Femur (tissue), 1 donor: Measurements from ENCODE around the gene RHOBTB1.

Experiments
- DNase-seq: peaks from one replicate; pipeline ENCODE4 v3.0.0-alpha.2; 2017

RHOBTB1 gene

DNA sequence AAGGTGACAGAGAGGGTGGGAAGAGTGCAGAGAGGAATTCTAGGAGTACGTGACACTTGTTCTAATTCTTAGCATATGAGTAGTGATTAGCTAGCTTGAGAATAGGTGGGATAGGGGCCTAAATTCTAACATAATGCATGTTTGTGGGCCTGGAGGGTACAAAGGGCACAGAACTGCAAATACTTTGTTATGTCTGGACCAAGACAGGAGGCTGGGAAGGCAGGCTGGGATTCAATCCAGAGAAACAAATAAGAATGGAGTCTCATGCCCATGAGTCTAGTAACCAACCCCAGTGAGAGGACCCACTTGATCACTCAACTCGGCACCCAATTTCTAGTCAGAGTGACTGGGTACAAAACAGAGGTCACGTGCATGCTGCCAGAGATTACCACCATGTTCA, 40.9 kb downstream of the RHOBTB1 start:
- no peak for DNase-seq

DNA sequence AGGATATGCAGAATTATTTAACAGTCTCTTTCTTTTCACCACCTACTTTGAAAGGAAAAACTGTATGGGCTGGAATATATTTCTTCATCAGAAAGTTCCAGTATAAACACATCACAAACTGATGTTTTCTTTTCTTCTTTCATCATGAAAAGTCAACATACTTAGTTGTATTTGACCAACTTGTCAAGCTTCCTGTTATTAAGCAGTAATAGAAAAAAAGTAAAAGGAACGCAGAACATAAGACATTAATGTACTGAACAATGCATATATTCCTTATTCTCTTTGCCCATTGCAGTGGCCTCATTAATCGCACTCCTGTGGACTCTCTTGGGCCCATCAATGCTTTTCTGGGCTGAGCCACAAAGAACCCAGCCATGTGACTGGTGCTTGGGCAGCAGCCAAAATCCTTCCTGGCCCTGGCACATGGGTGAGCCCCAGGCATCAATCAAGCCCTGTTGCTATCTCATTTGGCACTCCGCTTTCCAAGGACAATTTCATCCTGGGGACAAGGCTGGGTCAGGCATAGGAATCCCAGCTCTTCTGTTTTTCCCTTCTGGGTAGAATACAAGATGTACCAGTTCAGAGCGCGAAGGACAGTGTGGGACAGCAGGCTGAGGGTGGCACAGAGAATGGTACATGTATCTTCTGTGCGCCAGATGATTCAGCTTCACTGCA, 42.3 kb downstream of the RHOBTB1 start:
- no peak for DNase-seq

DNA sequence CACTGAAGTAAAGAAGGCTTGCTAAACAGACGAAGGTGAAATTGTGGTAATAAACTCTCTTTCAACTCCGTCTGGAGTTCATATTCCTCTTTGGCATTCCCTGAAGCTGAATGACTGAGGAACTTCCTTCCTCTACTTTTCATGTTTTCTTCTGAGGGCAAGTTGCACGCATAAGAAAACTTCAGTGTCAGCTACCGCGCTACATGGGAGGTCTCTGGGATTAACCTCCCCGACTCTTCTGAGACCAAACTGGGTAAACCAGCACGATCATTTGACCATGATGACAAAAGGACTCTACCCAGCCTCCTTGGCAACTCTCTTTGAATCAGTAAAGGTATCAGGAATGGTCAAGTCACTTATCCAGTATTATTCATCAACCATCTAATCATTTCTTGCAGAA, 44.7 kb downstream of the RHOBTB1 start:
- DNase-seq: no peak

DNA sequence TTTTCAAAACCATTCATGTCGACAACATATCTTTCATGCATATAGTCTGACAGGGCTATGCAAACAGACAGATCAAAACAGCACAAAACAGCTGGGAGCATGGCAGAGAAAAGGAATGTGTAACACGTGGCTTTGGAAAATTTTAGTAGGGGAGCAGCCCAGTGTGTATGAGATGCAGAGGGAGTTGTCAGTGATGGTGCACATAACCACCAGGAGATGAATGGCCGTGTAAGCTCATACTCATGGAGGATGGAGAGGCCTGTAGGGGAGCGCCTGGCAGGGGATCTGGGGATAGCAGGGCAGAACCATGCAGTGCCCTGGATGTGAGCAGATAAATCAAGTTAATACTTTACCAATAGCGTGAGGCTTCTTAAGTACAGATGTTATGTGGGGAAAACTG, 45.7 kb downstream of the RHOBTB1 start:
- DNase-seq: no peak

DNA sequence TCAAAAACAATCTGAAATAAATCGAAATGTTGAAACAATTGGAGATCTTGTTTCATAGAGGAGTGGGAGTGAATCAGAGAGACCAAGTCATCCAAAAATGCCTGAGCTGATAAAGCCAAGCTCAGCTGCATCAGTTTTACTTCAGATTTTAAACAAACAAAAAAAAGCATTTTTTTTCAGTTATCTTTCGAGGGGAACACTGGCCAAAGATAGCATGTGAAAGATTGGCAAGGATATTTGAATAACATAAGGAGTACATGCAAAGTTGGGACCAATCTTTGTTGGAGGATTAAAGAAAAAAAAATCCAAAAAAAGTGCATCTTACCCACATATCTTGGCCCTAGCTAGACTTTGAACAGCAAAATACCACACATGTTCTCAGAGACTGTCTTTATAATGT, 47.2 kb downstream of the RHOBTB1 start:
- DNase-seq: no peak

DNA sequence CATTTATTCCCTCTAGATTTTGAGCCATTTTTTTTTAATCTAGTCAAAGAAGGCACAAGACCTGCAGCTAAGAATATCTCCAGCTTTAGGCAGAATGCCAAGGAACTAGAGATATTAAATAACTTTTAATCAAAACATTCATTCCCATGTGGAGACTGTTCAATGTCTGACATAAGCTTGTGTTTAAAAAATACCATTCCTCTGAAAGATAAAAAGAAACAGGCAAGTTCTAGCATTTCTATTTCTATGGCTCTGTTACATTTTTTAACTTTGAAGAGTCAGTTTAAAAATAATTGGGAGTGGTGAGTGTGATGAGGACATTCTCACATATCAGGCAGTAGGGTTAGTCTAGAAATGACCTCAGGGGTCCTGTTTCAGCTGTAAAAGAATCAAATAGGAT, 48.0 kb downstream of the RHOBTB1 start:
- DNase-seq: no peak

DNA sequence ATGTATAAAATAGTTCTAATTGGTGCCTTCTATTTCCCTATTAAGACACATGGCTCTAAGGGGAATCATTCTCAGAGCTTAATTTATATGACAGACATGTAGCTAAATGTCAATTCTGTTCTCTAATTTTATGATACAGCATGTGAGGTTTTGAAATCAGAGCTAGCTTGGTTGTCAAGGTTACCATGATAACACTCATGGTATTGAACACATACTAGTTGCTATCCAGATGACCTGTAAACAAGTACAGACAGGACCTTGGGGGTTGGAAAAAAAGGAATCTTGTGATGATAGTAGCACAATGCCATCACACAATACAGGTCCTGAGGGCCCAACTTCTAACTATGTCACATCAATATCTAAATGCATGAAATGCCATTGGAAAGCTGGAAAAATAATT, 49.2 kb downstream of the RHOBTB1 start:
- no peak for DNase-seq

DNA sequence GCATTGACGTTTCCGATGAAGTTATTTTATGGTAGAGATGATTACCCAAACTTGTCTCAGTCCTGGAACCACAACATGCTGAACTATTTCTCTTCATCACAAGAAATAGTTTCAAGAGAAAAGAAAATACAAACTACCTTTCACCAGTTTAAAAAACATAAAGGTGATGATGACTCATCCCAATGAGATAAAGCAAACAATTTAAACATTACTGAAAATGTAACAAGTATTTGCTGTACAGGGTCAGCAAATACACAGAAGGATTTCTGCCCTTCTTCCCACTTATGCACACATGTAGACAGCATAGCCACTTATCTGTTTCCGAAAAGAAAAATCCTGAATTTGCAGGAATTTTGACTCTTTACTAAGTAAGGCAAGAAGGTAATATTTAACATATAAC, 50.8 kb downstream of the RHOBTB1 start:
- no peak for DNase-seq

DNA sequence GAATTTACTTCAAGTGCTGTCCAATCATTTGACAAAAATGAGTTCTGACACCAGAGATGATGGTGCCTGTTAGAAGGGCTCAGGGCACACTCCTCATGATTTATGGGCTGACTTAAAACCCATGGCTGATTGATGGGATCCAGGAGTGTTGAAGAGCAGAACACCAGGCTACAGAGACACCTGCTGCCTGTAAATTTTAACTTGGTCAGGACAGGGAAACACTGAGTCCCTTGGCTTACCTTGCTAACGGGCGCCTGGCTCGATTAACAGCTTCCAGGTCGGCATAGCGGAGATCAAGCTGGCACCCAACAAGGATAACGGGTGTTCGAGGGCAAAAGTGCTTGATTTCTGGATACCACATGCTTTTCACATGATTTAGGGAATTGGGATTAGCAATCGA, 51.4 kb downstream of the RHOBTB1 start:
- no peak for DNase-seq

DNA sequence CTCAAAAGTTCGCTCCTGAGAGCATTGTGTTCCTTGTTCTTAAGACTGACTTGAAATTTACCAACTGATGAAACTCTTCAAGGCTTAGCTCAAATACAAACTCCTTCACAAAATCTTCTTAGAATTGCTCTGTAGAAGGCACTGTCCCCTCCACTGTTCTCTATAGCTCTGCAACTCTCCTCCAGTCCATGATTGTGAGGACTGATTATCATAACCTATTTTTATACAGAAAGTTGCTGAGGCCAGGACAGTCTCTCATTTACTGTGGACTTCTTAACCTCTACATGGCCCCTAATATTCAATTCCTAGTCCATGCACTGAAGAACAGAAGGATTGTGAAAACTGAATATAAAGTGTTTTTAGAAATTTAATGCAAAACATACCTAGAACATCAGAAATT, 53.2 kb downstream of the RHOBTB1 start:
- no peak for DNase-seq

DNA sequence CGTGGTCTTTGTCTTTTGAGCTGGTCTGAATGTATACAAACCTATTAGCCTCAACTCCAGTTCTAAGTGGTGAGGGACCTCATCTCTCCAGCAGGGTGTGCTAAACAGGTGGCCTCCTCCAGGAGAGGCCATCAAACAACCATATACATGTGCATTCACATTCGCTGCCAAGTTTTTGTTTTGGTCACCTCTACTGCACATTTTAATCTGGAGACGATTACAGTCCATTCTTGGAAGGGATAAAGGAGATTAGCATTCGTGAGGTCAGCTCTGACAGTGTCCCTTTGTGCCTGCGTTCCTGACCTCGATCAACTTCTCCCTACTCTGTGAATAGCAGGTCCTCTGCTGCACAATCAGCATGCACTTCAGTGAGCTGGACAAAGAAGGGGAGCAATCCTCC, 60.8 kb downstream of the RHOBTB1 start:
- DNase-seq: no peak

DNA sequence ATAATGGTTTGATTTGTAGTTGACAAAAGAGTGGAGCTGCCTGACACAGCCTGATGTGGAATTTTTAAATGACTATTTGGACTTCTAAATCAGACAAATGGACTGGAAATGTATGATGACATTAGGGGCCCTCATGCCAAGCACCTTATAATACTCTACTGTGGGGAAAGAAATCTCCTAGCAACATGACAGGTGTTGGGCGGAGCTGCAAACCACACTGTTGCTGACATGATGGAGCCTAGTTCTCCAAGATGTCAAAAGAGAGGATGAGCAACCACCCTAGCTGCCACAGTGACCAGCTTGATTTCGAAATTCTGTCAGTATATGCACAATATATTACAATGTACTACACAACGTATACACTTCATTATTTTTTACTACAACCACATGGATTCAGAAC, 65.8 kb downstream of the RHOBTB1 start:
- no peak for DNase-seq

DNA sequence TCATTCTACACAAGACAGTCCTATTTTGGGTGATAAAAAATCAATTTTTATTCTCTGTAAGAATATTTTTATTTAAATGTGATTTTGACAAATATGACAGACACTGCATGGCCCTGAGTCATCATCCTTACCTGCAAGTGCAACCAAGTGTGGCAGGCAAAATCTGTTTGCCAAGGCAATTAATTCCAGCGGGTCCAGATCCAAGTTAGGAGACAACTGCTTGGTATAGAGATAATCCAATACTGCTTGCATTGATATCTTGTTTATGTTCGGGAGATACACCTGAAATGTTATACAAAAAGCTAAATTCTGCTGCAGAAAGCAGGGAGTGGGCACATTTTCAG, 66.2 kb downstream of the RHOBTB1 start:
- DNase-seq: no peak

DNA sequence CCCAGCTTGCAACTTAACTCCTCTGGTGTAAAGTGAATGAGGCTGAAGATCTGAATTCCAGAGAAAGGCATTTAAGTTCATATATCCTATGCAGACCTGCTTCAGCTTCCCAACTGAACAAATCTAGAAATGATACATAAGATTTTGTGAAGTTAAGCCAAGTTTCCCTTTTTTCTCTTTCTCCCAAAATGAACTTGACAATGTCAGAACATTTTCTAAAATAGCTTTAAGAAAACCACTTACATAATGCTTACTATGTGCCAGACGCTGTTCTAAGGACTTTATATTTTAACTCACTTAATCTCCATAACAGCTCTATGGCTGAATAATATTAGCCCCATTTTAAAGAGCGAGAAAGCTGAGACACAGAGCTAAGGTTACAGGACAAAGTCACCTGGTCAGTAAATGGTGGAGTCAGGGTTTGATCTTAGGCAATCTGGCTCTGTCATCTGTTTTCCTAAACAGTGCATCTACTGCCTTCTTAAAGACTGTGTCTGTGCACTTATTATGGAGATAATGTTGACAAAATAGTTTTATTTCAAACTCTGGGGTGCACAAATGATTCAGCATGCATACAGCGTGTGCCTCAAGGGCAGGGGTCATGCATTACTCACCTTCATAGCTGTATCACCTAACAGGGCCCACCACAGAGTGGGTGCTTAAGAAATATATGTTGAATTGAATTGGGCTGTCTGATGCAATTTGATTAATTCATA, 66.8 kb downstream of the RHOBTB1 start:
- no peak for DNase-seq

DNA sequence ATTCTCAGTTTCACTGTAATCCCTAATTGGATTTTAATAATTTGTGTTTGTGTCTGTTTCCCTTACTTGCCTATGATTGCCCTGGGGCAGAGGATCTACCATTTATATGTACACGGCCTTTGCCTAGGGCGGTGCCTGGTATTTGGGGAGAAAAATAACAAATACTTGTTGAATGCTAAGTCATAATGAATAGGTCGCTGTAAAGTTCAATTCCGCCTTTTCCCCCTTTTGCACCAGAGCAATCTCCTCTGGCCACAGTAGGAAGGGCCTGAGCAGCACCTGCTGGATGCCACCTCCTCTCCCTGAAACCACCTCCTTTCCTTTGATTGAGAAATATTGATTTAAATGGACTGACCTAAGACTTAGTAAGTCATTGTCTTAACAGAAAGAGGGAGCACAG, 70.2 kb downstream of the RHOBTB1 start:
- no peak for DNase-seq

DNA sequence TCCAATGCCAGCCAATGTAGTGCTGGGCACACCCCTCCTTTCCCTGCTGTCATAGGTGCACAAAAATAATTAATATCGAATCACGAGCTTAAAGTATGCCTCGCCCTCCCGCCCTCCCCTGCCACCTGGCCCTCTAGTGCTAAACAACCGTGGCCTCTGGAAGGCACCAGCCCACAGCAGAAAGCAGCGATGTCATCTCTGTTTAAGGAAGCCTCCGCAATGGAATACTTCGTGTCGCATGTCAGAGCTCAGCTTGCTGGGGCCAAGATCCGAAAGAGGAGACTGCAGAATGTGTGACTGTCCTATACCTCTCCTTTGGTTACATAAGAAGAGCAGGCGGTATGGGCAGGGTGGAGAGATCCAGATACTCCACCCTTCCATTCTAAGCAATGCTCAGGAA, 71.5 kb downstream of the RHOBTB1 start:
- DNase-seq: no peak

DNA sequence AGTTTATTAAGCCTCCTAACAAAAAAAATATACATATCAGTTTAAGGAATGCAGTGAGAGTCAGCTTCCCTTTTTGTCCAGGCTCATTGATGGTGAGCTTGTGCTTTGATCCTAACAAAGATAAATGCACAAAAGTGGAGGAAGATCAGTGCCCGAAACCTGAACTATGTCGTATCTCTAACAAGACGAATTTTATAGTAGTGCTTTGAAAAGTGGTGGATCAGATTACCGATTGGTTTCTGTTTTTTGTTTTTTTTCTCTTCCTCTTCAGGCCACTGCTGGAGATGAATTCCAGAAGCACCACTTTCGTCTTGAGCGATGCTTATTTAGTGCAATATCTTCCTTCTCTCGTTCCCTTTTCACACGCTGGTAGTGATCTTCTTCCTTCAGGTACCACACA, 72.8 kb downstream of the RHOBTB1 start:
- no peak for DNase-seq

DNA sequence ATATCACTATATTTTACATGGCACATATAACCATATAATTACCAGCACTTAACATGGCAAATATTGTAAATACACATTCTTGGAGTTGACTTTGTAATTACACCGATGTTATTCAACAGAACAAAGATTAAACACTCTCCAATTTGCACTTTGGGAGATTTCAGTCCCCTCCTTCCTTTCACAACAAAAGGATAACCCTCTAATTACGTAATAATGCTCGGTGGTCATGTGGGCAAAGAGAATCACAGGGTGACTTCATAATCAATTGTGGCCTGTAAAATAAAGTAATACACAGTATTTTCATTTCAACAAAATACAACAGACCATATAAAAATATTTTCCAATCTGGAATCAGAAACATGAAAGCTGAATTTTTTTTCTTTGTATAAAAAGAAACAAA, 73.2 kb downstream of the RHOBTB1 start:
- no peak for DNase-seq

DNA sequence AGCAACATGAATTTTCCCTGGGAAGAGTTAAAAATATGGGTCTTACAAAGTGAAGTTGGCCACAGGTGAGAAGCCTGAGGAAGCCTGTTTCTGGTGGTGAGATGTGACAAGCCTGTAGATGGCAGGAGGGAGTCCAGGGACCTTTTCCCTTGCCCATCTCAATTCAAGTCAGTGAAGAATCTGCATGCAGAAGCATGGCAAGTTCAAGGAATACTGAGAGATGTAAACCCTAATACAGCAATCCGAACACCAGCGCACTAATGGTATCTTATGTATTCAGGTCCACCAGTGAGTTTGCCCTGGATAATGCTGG, 73.6 kb downstream of the RHOBTB1 start:
- DNase-seq: no peak

DNA sequence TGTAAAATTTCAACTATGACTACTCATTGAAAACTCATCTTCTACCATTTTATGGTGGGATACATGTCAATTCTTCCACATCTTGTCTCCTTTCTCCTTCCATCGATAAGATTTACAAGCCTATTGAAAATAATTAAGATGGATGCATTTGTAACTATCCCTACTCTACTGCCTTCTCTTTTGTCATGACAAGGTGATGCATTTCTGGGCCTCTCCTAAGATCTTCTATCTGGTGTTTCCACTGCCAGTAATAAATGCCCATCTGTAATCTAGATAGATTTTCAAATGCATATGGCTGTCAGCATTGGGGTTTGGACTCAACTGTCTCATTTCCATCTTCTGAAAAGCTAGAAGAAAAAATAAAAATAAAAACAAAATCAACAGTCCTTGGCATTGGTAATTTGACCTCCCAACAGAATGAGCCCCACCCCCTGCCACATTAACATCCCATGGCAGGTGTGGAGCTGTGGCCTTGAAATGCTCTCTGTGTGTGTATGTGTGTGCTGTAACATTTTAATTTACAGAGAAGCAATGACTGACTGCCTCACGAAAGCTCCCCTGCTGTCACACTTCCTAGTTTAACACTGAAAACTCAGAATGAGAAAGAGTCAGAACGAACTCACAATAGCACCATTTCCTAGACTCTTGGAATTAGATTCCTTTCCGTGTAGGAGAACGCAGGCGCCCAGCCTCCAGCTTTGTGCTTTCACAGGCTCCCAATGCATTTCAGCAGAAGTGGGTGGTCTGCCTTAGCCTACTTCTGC, 74.2 kb downstream of the RHOBTB1 start:
- DNase-seq: no peak

DNA sequence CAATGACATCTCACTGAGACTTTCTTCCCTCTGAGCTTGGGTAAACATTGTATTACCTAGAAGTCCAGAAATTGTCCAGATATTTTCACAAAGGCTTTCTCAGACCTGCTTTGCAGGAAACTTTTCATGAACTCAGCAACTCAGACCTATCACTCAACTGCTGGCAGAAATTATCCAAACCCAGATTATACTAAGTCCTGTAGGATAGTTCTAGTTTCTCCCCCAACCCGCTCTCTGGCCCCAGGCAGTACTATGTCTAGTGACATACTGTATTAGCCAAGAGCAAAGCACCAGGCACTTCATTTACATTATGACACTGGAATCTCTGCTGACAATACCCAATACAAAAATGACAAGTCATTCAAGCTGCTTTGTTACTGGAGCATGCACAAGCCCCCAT, 75.0 kb downstream of the RHOBTB1 start:
- no peak for DNase-seq

DNA sequence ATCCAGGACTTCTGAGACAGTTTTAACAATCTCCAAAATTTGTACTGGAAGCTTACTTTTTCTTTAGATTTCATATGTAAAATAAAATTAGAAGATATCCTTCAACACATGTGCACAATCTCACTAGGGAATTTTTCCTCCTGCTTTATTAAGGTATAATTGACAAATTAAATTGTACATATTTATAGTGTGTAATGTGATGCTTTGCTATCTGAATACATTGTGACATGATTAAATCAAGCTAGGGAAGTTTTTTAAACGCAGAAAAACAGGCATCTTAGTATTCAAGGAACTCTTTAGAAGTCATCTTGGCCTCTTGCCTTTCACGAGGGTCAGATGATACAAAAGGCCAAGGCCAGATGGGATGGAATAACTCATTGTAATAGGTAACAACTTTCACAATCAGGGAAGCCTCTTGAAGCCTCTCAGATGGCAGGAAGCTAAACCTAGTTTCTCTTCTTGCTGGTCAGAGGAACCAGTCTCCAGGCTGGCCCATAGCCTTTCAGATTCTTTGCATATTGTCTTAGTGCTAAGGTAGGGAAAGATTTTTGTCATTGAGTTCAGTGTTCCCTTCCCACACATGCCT, 78.7 kb downstream of the RHOBTB1 start:
- no peak for DNase-seq

DNA sequence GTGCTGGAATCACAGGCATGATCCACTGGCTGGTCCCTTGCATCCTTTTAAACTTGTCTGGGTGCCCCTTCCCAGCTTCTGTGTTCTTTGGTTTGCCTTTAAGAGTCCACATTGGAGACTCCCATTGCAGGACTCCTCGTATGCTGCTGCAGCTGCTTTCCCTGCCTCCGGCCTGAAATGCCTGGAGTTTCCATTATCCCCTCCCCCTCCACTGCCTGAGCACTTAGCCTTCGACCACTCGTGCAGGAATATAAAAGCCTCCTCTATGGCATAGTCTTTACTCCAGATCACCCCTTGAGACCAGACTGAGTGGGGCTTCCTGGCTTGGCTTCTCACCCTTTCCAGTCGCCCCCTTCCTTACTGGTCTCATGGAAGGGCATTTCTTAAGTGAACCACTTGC, 80.2 kb downstream of the RHOBTB1 start:
- no peak for DNase-seq

DNA sequence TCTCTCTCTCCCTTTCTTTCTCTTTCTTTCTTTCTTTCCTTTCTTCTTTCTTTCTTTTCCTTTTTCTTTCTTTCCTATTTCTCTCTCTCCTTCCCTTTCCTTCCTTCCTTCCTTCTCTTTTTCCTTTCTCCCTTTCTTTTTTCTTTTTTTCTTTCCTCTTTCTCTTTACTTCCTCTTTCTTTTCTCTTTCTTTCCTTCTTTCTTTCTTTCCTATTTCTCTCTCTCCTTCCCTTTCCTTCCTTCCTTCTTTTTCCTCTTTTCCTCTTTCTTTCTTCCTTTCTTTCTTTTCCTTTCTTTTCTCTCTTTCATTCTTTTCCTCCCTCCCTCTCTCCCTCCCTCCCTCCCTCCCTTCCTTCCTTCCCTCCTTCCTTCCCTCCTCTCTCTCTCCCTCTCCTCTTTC, 81.5 kb downstream of the RHOBTB1 start:
- DNase-seq: no peak
